OCI-LY3 (cell line): ENCODE data around the gene REEP2.

ENCODE experiments used
- CTCF ChIP-seq: fragments of 200-600, 300-600 bp; sonication (generic); IDR thresholded peaks from 2 replicates; pipeline ENCODE4 v1.5.1; 2014; ENCODE audit warnings: antibody characterized with exemption, low read length, low read depth
- EZH2phosphoT487 ChIP-seq: fragments of 200-600 bp; shearing (Covaris generic); IDR thresholded peaks from 2 replicates; pipeline ENCODE4 v1.6.1; 2018; ENCODE audit warnings: antibody characterized with exemption, mixed run types, low read depth

DNA sequence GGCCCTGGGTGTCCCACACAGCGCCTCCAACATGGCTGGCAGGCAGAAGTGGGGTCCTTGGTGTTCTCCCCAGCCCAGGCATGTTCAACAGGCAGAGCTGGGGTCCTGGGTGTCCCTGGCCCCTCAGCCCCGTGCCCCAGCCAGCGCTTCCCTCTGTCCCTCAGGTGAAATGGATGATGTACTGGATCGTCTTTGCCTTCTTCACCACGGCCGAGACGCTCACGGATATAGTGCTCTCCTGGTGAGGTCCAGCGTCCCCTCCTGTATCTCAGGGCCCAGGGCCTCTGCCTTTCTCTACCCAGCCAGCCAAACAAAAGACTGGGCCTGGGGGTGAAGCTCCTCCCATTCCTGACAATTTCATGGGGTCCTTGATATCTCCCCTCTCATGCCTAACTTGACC lies 2.4 kb downstream of the REEP2 start:
- TF ChIP-seq CTCF (no peak), EZH2phosphoT487 (no peak)
